ENCODE data around the gene PARVB.

Gene PARVB

GRCh38 chr22:44139773-44140172 lies 115.7 kb downstream of the PARVB start:
- no peak for TF ChIP-seq CTCF (IDR thresholded peaks at IDR 0.05)

GRCh38 chr22:44142421-44143104 lies 118.5 kb downstream of the PARVB start:
- no peak for TF ChIP-seq CTCF (IDR thresholded peaks at IDR 0.05)

DNA sequence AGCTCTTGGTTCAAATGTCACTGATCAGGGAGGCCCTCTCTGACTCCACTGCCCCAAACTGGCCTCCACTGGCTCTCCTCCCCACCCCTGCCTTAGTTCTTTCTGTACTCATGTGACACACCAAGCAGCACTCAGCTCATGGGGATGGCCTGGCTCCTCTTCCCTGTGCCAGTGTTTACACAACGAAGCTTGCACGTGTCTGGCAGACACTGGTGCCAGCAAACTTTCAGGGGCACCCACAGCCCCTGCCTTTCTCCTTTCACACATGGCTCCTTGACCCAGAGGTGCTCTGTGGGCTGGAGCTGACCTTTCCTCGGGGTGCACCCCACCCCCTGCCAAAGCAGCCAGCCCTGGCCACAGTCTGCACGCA lies 119.0 kb downstream of the PARVB start:
- no peak for TF ChIP-seq CTCF (IDR thresholded peaks at IDR 0.05)

GRCh38 chr22:44143579-44143978 lies 119.5 kb downstream of the PARVB start:
- TF ChIP-seq CTCF (IDR thresholded peaks at IDR 0.05): no peak

- no peak for TF ChIP-seq CTCF (IDR thresholded peaks at IDR 0.05)
Observed at GRCh38 chr22:44144046-44144569, 120.0 kb downstream of the PARVB start.

DNA sequence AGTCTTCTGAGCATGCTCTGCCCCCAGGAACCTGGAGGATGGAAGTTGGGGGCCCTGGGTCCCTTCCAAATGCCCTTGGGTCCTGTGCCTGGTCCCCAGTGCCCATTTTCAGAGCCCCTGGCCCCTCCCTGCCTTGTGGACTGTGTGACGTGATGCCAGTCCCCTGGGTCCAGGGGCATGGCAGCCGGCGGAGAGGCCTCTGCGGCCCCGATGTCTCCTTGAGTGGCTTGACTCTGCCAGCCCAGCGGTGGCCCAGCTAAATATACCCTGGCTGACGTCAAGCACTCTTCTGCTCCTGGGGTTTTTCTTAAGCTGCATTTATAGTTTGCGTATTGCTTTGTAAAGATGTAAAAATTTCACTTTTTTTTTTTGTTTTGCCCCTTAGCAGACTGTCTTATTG lies 121.4 kb downstream of the PARVB start:
- no peak for TF ChIP-seq CTCF (IDR thresholded peaks at IDR 0.05)

- TF ChIP-seq CTCF (IDR thresholded peaks at IDR 0.05): no peak
Observed at GRCh38 chr22:44146088-44146861, 122.2 kb downstream of the PARVB start.
